H7 (cell line): ENCODE results near the gene CABYR. TPM values are rescaled to one million over a fixed set of nuclear protein-coding genes. Genes with fewer than 3 reads are reported as not detected.

Experiments
- DNase-seq: peaks from one replicate; pipeline ENCODE4 v3.0.0; 2012
- H3K27me3 ChIP-seq: 2 replicates; pipeline ENCODE4 v1.6.0; 2011; ENCODE audit warnings: mild to moderate bottlenecking, low read length; ENCODE audit not compliant: control insufficient read depth, insufficient read depth
- H3K36me3 ChIP-seq: replicated peaks from 2 replicates; pipeline ENCODE4 v1.5.1; 2011; ENCODE audit warnings: low read length; ENCODE audit not compliant: control insufficient read depth, insufficient read depth
- H3K4me3 ChIP-seq: 2 replicates; pipeline ENCODE4 v1.5.1; 2011; ENCODE audit warnings: low read depth, mild to moderate bottlenecking, control low read depth, low read length, moderate library complexity; ENCODE audit not compliant: insufficient read depth
- total RNA-seq: library from RNA; depleted of rRNA; stranded (reverse); fragments of >200 nt; shearing (Covaris generic); gene quantifications from 2 replicates; pipeline ENCODE4 v1.2.3, GENCODE V29; 2014

The CABYR gene
- total RNA-seq, 1 experiment from 2014 or later: 12.2 TPM

GRCh38 chr18:24190590-24190989, 51.7 kb downstream of the CABYR start:
- no peak overlapping the region for H3K4me3 ChIP-seq
- H3K36me3 ChIP-seq: no peaks in the 10 kb centered on the region
- H3K27me3 ChIP-seq: no peaks in the 10 kb centered on the region
- no peak for DNase-seq

- H3K36me3 ChIP-seq: no peaks in the 10 kb centered on the region
- no peaks in the 10 kb centered on the region for H3K27me3 ChIP-seq
- no peak overlapping the region for H3K4me3 ChIP-seq
- no peak for DNase-seq
Measured at GRCh38 chr18:24195296-24196053, 56.6 kb downstream of the CABYR start.

GRCh38 chr18:24196764-24197163, 57.9 kb downstream of the CABYR start:
- no peaks in the 10 kb centered on the region for H3K27me3 ChIP-seq
- no peak for DNase-seq
- no peaks in the 10 kb centered on the region for H3K36me3 ChIP-seq
- H3K4me3 ChIP-seq: no peak overlapping the region

- H3K27me3 ChIP-seq: no peaks in the 10 kb centered on the region
- no peaks in the 10 kb centered on the region for H3K36me3 ChIP-seq
- H3K4me3 ChIP-seq: no peak overlapping the region
- DNase-seq: no peak
Measured at GRCh38 chr18:24197412-24197811, 58.5 kb downstream of the CABYR start.

- Histone ChIP-seq H3K36me3 (no peaks in the 10 kb centered on the region), H3K27me3 (no peaks in the 10 kb centered on the region), H3K4me3 (no peak overlapping the region)
- DNase-seq: no peak
Measured at GRCh38 chr18:24198461-24198860, 59.6 kb downstream of the CABYR start.

GRCh38 chr18:24199372-24199962, 60.6 kb downstream of the CABYR start:
- H3K36me3 ChIP-seq: no peaks in the 10 kb centered on the region
- no peaks in the 10 kb centered on the region for H3K27me3 ChIP-seq
- H3K4me3 ChIP-seq: no peak overlapping the region
- DNase-seq: no peak

- no peaks in the 10 kb centered on the region for H3K27me3 ChIP-seq
- no peak overlapping the region for H3K4me3 ChIP-seq
Measured at GRCh38 chr18:24200494-24201290, 61.8 kb downstream of the CABYR start.

GRCh38 chr18:24201699-24202687, 63.1 kb downstream of the CABYR start:
- Histone ChIP-seq H3K36me3 (no peaks in the 10 kb centered on the region), H3K27me3 (no peaks in the 10 kb centered on the region), H3K4me3 (no peak overlapping the region)
- DNase-seq: no peak

More at GRCh38 chr18:24200494-24201290, 61.8 kb downstream of the CABYR start:
- DNase-seq: no peak
- no peaks in the 10 kb centered on the region for H3K36me3 ChIP-seq

- no peak overlapping the region for H3K4me3 ChIP-seq
- no peak for DNase-seq
- H3K36me3 ChIP-seq: no peaks in the 10 kb centered on the region
- H3K27me3 ChIP-seq: no peaks in the 10 kb centered on the region
Measured at GRCh38 chr18:24204904-24205303, 66.0 kb downstream of the CABYR start.

- Histone ChIP-seq H3K4me3 (no peak overlapping the region), H3K36me3 (no peaks in the 10 kb centered on the region), H3K27me3 (no peaks in the 10 kb centered on the region)
- no peak for DNase-seq
Measured at GRCh38 chr18:24208270-24209035, 69.6 kb downstream of the CABYR start.

- no peak for DNase-seq
- no peaks in the 10 kb centered on the region for H3K27me3 ChIP-seq
- no peaks in the 10 kb centered on the region for H3K36me3 ChIP-seq
- H3K4me3 ChIP-seq: no peak overlapping the region
Measured at GRCh38 chr18:24209558-24209957, 70.7 kb downstream of the CABYR start.
